Uterus (tissue), 2 donors: ENCODE data around the gene DNMBP.

Experiments
- POLR2A ChIP-seq, 2 donors: fragments of 450-650 bp; IDR thresholded peaks; one replicate each; pipeline ENCODE4 v1.6.1; 2016; ENCODE audit warnings: antibody characterized with exemption in 2 of 2, mild to moderate bottlenecking in 1 of 2, moderate library complexity in 1 of 2
- TF ChIP-seq, protein P1 (sequence below), 4 experiments: fragments of 200-600 bp in 2 of 4; fragments of 450-650 bp in 2 of 4; sonication (generic) in 2 of 4; IDR thresholded peaks; one replicate each; pipeline ENCODE4 v1.5.1; 2016 to 2019; ENCODE audit warnings: antibody characterized with exemption in 4 of 4, mild to moderate bottlenecking in 2 of 4, moderate library complexity in 1 of 4

DNA sequence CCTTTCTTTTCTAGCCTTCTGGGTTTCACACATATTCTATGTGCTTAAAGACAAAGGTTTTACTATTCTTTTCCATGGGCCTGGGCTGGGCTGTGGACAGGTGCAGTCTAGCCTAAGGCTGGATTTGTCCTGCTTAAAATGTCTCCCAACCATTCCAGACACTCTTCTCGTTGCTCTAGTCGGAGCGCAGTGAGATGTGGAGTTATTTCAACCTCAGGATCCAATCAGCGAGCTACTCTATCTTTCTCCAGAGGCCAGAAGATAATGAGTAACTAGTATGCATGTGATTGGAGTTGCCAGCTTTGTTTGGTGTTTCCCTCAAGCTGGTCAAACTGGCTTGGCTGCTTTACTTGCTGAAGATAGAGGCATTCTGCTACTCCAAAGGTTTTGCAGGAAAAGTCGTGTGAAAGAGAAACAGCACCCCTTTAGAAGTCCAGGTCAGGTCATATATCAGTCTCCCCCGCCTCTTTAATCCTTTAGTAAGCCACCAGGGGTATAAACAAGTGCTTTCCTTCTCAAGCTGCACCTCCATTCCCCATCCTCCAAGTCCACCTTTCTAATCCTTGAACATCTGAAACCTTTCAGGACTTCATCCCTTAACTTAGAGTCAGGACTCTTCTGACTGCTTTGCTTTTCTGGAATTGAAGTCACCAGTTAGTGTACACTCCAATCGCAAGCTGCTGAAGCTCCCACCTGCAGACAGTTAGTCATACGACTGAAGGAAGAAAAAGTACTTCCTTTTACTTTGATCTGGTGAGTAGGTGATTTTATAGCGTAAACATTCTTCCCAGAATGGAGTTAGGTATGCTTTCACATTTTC is 78.8 kb downstream of the DNMBP start:
- TF ChIP-seq, protein P1, sequence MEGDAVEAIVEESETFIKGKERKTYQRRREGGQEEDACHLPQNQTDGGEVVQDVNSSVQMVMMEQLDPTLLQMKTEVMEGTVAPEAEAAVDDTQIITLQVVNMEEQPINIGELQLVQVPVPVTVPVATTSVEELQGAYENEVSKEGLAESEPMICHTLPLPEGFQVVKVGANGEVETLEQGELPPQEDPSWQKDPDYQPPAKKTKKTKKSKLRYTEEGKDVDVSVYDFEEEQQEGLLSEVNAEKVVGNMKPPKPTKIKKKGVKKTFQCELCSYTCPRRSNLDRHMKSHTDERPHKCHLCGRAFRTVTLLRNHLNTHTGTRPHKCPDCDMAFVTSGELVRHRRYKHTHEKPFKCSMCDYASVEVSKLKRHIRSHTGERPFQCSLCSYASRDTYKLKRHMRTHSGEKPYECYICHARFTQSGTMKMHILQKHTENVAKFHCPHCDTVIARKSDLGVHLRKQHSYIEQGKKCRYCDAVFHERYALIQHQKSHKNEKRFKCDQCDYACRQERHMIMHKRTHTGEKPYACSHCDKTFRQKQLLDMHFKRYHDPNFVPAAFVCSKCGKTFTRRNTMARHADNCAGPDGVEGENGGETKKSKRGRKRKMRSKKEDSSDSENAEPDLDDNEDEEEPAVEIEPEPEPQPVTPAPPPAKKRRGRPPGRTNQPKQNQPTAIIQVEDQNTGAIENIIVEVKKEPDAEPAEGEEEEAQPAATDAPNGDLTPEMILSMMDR (IDR thresholded peaks at IDR 0.05), result no peak
- TF ChIP-seq POLR2A (IDR thresholded peaks at IDR 0.05), result no peak
